Mesothelial cell of epicardium (in vitro differentiated cells): ENCODE measurements around the gene TESK1. TPM values are rescaled to one million over a fixed set of nuclear protein-coding genes. Genes with fewer than 3 reads are reported as not detected.
A peak's percentile ranks its signal among the peaks of the same experiment; 100 is the strongest.
"Not testable (repeated sequence)": the region's sequence is repeated elsewhere in the genome, so short reads cannot be mapped to it uniquely, and the experiment has no call there.

Experiments
- DNase-seq, 2 experiments: peaks; one replicate each; pipeline ENCODE4 v3.0.0; 2021; ENCODE audit warnings: low spot score in 2 of 2; ENCODE audit not compliant: unreplicated experiment in 2 of 2
- H3K27ac Mint-ChIP-seq: 2 replicates; pipeline ENCODE4 v1.8.0; 2021; ENCODE audit warnings: mixed read lengths
- H3K27me3 Mint-ChIP-seq: 2 replicates; pipeline ENCODE4 v1.8.0; 2021; ENCODE audit warnings: low read depth, mixed read lengths
- H3K36me3 Mint-ChIP-seq: 2 replicates; pipeline ENCODE4 v1.8.0; 2021; ENCODE audit warnings: mixed read lengths
- H3K4me1 Mint-ChIP-seq: 2 replicates; pipeline ENCODE4 v1.8.0; 2021; ENCODE audit warnings: mixed read lengths
- H3K4me3 Mint-ChIP-seq: 2 replicates; pipeline ENCODE4 v1.8.0; 2021; ENCODE audit warnings: mild to moderate bottlenecking, moderate library complexity, mixed read lengths
- H3K9me3 Mint-ChIP-seq: 2 replicates; pipeline ENCODE4 v1.8.0; 2021; ENCODE audit warnings: mixed read lengths
- CTCF ChIP-seq: fragments of 200-600 bp; sonication (generic); IDR thresholded peaks from one replicate; pipeline ENCODE4 v1.5.0; 2021; ENCODE audit warnings: antibody characterized with exemption; ENCODE audit not compliant: unreplicated experiment
- total RNA-seq: library from RNA; stranded (reverse); gene quantifications from 3 replicates; pipeline ENCODE4 v1.2.1, GENCODE V29; 2021

The TESK1 gene
- total RNA-seq, 1 donor from 2014 or later: 49.0 TPM

GRCh38 chr9:35609001-35609819 is 4.1 kb downstream of the TESK1 start:
- Mint-ChIP-seq H3K27ac (no peak overlapping the region), H3K9me3 (no peaks in the 10 kb centered on the region), H3K27me3 (peaks cover 22% of the 10 kb centered on the region), H3K4me1 (peaks cover 13% of the 10 kb centered on the region), H3K36me3 (peaks cover 18% of the 10 kb centered on the region), H3K4me3 (no peak overlapping the region)
- no peak for TF ChIP-seq CTCF
- DNase-seq: no peak

- DNase-seq: no peak
- Mint-ChIP-seq H3K27ac (no peak overlapping the region), H3K4me1 (peaks cover 10% of the 10 kb centered on the region), H3K9me3 (no peaks in the 10 kb centered on the region), H3K4me3 (no peak overlapping the region), H3K36me3 (peaks cover 18% of the 10 kb centered on the region), H3K27me3 (peaks cover 27% of the 10 kb centered on the region)
- TF ChIP-seq CTCF: no peak
Measured at GRCh38 chr9:35609820-35610163, 4.7 kb downstream of the TESK1 start.

- no peak overlapping the region for H3K27ac Mint-ChIP-seq
- H3K36me3 Mint-ChIP-seq: peaks cover 18% of the 10 kb centered on the region
- H3K4me1 Mint-ChIP-seq: peaks cover 6% of the 10 kb centered on the region
- no peak for TF ChIP-seq CTCF
- H3K4me3 Mint-ChIP-seq: no peak overlapping the region
- peaks cover 43% of the 10 kb centered on the region for H3K27me3 Mint-ChIP-seq
- H3K9me3 Mint-ChIP-seq: no peaks in the 10 kb centered on the region
- no peak for DNase-seq
Measured at GRCh38 chr9:35611230-35611797, 6.3 kb downstream of the TESK1 start.

- DNase-seq: not testable (repeated sequence)
Measured at GRCh38 chr9:35612066-35612465, 7.0 kb downstream of the TESK1 start.

GRCh38 chr9:35612843-35613242 is 7.8 kb downstream of the TESK1 start:
- H3K9me3 Mint-ChIP-seq: no peaks in the 10 kb centered on the region
- H3K4me1 Mint-ChIP-seq: no peaks in the 10 kb centered on the region
- no peak overlapping the region for H3K27ac Mint-ChIP-seq
- H3K4me3 Mint-ChIP-seq: no peak overlapping the region
- no peak for TF ChIP-seq CTCF
- H3K27me3 Mint-ChIP-seq: peaks cover 58% of the 10 kb centered on the region
- H3K36me3 Mint-ChIP-seq: peaks cover 11% of the 10 kb centered on the region
- DNase-seq: no peak

More at GRCh38 chr9:35612066-35612465, 7.0 kb downstream of the TESK1 start:
- H3K4me3 Mint-ChIP-seq, H3K4me1 Mint-ChIP-seq, H3K9me3 Mint-ChIP-seq, H3K27ac Mint-ChIP-seq: not testable (repeated sequence)
- Mint-ChIP-seq H3K36me3 (peaks cover 15% of the 10 kb centered on the region), H3K27me3 (peaks cover 50% of the 10 kb centered on the region)

GRCh38 chr9:35615981-35616680 is 11.1 kb downstream of the TESK1 start:
- H3K9me3 Mint-ChIP-seq: no peaks in the 10 kb centered on the region
- no peak for DNase-seq
- peaks cover 80% of the 10 kb centered on the region for H3K27me3 Mint-ChIP-seq
- peak overlapping the region; percentile 61 for H3K4me3 Mint-ChIP-seq
- no peak for TF ChIP-seq CTCF
- no peak overlapping the region for H3K27ac Mint-ChIP-seq
- no peaks in the 10 kb centered on the region for H3K36me3 Mint-ChIP-seq
- no peaks in the 10 kb centered on the region for H3K4me1 Mint-ChIP-seq
